Measurements from ENCODE around the gene ST8SIA6. TPM values are rescaled to one million over a fixed set of nuclear protein-coding genes. Genes with fewer than 3 reads are reported as not detected.

ST8SIA6 gene
- total and polyA plus RNA-seq, 9 of the 15 experiments (the other 6 are each of a cell fraction or from before 2014, with no cell fraction given) = 0.69 to 6.7 (median 5.0) TPM

- TF ChIP-seq SRF (CRISPR knock-in tag; IDR thresholded peaks at IDR 0.05) = peak in 1 of 2 experiments; percentile 90; a peak in 2 of 4 replicates
- peak; percentile 91 for TF ChIP-seq ZEB2 (IDR thresholded peaks at IDR 0.05)
- TF ChIP-seq SMARCE1 (IDR thresholded peaks at IDR 0.05) = peak; percentile 99
- TF ChIP-seq NELFE (IDR thresholded peaks at IDR 0.05; ENCODE audit: insufficient read depth, insufficient read length) = no peak
- peak; percentile 67 for TF ChIP-seq ATF4 (CRISPR knock-in tag; IDR thresholded peaks at IDR 0.05)
- TF ChIP-seq CREB5 (CRISPR knock-in tag; IDR thresholded peaks at IDR 0.05) = no peak
- TF ChIP-seq TSC22D4 (tag; IDR thresholded peaks at IDR 0.05) = no peak
- TF ChIP-seq ILK (tag; IDR thresholded peaks at IDR 0.05; ENCODE audit: borderline replicate concordance, low read depth) = no peak
- 0 out of 2 replicates have a peak, but pooled peaks have one; percentile 91 for TF ChIP-seq ZBED1 (IDR thresholded peaks at IDR 0.05)
- TF ChIP-seq ZNF217 (CRISPR knock-in tag; IDR thresholded peaks at IDR 0.05) = no peak
- TF ChIP-seq MTF1 (CRISPR knock-in tag; IDR thresholded peaks at IDR 0.05; ENCODE audit: borderline replicate concordance) = no peak
- no peak for TF ChIP-seq SREBF2 (CRISPR knock-in tag; IDR thresholded peaks at IDR 0.05)
- 0 out of 2 replicates have a peak, but pooled peaks have one; percentile 33 for TF ChIP-seq ERF (CRISPR knock-in tag; IDR thresholded peaks at IDR 0.05)
- TF ChIP-seq ZNF184 (CRISPR knock-in tag; IDR thresholded peaks at IDR 0.05) = no peak
- peak; percentile 96 to 99 for TF ChIP-seq TBL1XR1 (IDR thresholded peaks at IDR 0.05; ENCODE audit: low read length in 2 of 2)
- no peak for TF ChIP-seq FOS (IDR thresholded peaks at IDR 0.05; ENCODE audit: extremely low read depth, insufficient read length)
- peak; percentile 91 for TF ChIP-seq MYBL2 (IDR thresholded peaks at IDR 0.05; ENCODE audit: low read depth)
- TF ChIP-seq MYBL2 (CRISPR knock-in tag; IDR thresholded peaks at IDR 0.05; ENCODE audit: borderline replicate concordance) = no peak
- peak; percentile 100 for TF ChIP-seq NCOR1 (IDR thresholded peaks at IDR 0.05)
- TF ChIP-seq ZNF347 (CRISPR knock-in tag; IDR thresholded peaks at IDR 0.05; ENCODE audit: low read depth) = no peak
- TF ChIP-seq RNF219 (CRISPR knock-in tag; IDR thresholded peaks at IDR 0.05) = no peak
- no peak for TF ChIP-seq GTF2B (IDR thresholded peaks at IDR 0.05; ENCODE audit: extremely low read depth, insufficient read length)
- TF ChIP-seq NEUROD1 (IDR thresholded peaks at IDR 0.05; ENCODE audit: borderline replicate concordance, low read depth, low read length, partially characterized antibody) = peak; percentile 98
- TF ChIP-seq ESRRB (CRISPR knock-in tag; IDR thresholded peaks at IDR 0.05; ENCODE audit: borderline replicate concordance) = no peak
- TF ChIP-seq NFRKB (IDR thresholded peaks at IDR 0.05; ENCODE audit: low read depth) = peak; percentile 100
- TF ChIP-seq DPF2 (IDR thresholded peaks at IDR 0.05) = peak; percentile 100
Observed at GRCh38 chr10:17425584-17426262, 28.7 kb downstream of the ST8SIA6 start (continued).

Data from K562 (cell line).